Measurements from ENCODE around the gene PEX12. TPM values are rescaled to one million over a fixed set of nuclear protein-coding genes. Genes with fewer than 3 reads are reported as not detected.
"Not testable (repeated sequence)": the region's sequence is repeated elsewhere in the genome, so short reads cannot be mapped to it uniquely, and the experiment has no call there.

PEX12 gene
- total RNA-seq, 3 donors from 2014 or later = 5.1 to 10.0 (median 8.2) TPM

DNA sequence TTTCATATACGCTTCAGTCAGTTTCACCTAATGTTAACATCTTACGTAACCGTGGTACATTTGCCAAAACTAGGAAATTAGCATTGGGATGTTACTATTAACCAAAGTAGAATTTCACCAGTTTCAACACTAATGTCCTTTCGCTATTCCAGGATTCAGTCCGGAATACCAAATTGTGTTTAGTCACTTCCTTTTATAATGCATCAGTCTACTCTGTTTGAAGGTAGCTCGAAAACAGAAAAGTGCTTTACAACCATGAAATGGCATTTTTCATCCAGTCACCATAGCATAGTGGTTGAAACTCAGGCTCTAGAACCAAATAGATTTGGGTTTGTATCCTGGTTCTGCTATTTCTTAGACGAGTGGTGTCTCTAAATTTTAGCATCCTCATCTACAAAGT lies 38.2 kb upstream of the PEX12 start:
- no peak overlapping the region for H3K27ac ChIP-seq
- no peaks in the 10 kb centered on the region for H3K27me3 ChIP-seq
- no peak overlapping the region for H3K4me3 ChIP-seq
- TF ChIP-seq POLR2AphosphoS5 (IDR thresholded peaks at IDR 0.05) (no peak), POLR2A (IDR thresholded peaks at IDR 0.05) (no peak)
- TF ChIP-seq, protein P1, sequence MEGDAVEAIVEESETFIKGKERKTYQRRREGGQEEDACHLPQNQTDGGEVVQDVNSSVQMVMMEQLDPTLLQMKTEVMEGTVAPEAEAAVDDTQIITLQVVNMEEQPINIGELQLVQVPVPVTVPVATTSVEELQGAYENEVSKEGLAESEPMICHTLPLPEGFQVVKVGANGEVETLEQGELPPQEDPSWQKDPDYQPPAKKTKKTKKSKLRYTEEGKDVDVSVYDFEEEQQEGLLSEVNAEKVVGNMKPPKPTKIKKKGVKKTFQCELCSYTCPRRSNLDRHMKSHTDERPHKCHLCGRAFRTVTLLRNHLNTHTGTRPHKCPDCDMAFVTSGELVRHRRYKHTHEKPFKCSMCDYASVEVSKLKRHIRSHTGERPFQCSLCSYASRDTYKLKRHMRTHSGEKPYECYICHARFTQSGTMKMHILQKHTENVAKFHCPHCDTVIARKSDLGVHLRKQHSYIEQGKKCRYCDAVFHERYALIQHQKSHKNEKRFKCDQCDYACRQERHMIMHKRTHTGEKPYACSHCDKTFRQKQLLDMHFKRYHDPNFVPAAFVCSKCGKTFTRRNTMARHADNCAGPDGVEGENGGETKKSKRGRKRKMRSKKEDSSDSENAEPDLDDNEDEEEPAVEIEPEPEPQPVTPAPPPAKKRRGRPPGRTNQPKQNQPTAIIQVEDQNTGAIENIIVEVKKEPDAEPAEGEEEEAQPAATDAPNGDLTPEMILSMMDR (IDR thresholded peaks at IDR 0.05) = no peak
- H3K9me3 ChIP-seq = no peaks in the 10 kb centered on the region
- no peaks in the 10 kb centered on the region for H3K36me3 ChIP-seq
- intact Hi-C loops (cut with DNase I; ENCODE audit: low total_unique reads) = loop anchor here (5.0 kb wide), 1 partner anchor 41 kb away; no protein-coding TSS in a partner anchor
- no peak for DNase-seq (ENCODE audit: low spot score in 2 of 2)
- no peaks in the 10 kb centered on the region for H3K4me1 ChIP-seq

DNA sequence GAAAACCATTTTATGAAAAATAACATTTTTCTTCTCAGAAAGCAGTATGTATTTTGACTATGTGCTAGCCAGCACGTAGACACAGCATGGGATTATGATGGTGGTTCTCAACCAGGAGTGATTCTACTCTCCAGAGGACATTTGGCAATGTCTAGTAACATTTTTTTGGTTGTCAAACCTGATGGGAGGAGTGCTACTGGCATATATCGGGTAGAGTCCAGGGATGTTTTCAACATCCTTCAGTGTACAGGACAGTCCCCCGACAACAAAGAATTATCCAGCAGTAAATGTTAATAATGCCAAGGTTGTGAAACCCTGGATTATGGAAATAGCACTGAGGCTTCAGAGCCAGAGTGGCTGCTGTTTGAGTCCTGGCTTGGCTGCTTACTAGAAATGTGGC lies 36.4 kb upstream of the PEX12 start:
- Histone ChIP-seq H3K36me3 (no peaks in the 10 kb centered on the region), H3K27ac (no peak overlapping the region), H3K9me3 (no peaks in the 10 kb centered on the region), H3K4me3 (no peak overlapping the region), H3K4me1 (no peaks in the 10 kb centered on the region), H3K27me3 (no peaks in the 10 kb centered on the region)
- intact Hi-C loops (cut with DNase I; ENCODE audit: low total_unique reads) = loop anchor here (5.0 kb wide), 1 partner anchor 42 kb away; no protein-coding TSS in a partner anchor
- TF ChIP-seq POLR2A (IDR thresholded peaks at IDR 0.05) (no peak), POLR2AphosphoS5 (IDR thresholded peaks at IDR 0.05) (no peak)
- TF ChIP-seq, protein P1 (IDR thresholded peaks at IDR 0.05) = no peak
- no peak for DNase-seq (ENCODE audit: low spot score in 2 of 2)

DNA sequence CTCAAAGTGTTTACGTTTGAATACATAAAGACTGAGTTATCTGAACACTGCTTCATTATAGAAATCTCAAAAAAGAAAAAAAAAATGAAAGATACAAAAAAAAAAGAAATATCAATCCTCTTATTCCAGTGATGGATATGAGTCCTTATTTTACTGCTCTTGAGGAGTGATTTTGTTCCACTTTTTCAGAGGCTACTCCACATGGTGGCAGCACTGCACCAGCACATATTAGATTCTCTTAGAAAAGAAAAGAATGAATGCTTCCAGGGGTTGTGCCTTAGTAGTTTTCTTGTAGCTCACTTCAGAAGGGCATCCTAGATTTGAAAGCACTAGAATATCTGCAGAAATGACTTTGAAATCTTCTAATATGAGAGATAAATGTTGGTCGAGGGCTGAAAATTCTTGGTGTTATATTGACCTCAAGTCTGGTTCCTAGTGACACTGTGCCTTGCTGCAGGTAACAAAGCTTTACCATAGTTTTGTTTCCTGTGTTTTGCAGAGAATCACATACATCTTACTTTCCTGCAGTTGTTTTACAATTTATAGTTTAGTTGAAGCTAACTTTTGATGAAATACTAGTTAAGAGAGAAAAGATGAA lies 34.7 kb upstream of the PEX12 start:
- H3K36me3 ChIP-seq = no peaks in the 10 kb centered on the region

DNA sequence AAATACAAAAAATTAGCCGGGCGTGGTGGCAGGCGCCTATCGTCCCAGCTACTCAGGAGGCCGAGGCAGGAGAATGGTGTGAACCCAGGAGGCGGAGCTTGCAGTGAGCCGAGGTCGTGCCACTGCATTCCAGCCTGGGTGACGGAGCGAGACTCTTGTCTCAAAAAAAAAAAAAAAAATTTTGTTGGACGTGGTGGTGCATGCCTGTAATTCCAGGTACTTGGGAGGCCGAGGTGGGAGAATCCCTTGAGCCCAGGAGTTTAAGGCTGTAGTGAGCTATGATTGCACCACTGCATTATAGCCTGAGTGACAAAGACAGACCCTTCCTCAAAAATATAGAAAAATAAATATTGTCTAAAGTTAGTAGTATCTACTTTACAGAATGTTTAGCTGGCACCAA lies 32.4 kb upstream of the PEX12 start:
- H3K4me3 ChIP-seq; H3K4me1 ChIP-seq; H3K27me3 ChIP-seq; H3K36me3 ChIP-seq; H3K9me3 ChIP-seq; DNase-seq (ENCODE audit: low spot score in 2 of 2); H3K27ac ChIP-seq; intact Hi-C loops (cut with DNase I; ENCODE audit: low total_unique reads): not testable (repeated sequence)

More for the DNA sequence above, 34.7 kb upstream of the PEX12 start:
- no peak for TF ChIP-seq POLR2AphosphoS5 (IDR thresholded peaks at IDR 0.05)
- TF ChIP-seq POLR2A (IDR thresholded peaks at IDR 0.05) = no peak
- TF ChIP-seq, protein P1 (IDR thresholded peaks at IDR 0.05) = peak in 2 of 3 donors; percentile 41 to 44
- intact Hi-C loops (cut with DNase I; ENCODE audit: low total_unique reads) = no loop called here
- no peak overlapping the region for H3K27ac ChIP-seq
- DNase-seq (ENCODE audit: low spot score in 2 of 2) = no peak
- no peaks in the 10 kb centered on the region for H3K27me3 ChIP-seq
- no peaks in the 10 kb centered on the region for H3K9me3 ChIP-seq
- no peaks in the 10 kb centered on the region for H3K4me1 ChIP-seq
- no peak overlapping the region for H3K4me3 ChIP-seq

DNA sequence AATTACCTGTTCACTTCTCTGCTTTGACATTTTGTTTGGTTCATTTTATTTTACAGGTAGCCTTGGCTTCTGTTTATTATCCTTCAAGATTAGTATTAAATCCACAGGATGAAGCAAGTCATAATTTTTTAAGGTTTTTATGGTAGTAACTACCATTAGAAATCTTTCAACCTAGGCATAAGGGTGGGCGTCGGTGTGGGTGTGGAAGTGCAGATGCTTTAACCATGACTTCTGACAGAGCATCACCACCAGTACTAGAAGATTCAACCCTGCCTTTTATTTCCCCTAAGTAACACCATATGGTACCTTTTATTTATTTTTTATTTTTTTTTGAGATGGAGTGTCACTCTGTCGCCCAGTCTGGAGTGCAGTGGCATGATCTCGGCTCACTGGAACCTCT lies 31.5 kb upstream of the PEX12 start:
- H3K9me3 ChIP-seq = no peaks in the 10 kb centered on the region
- no peak overlapping the region for H3K27ac ChIP-seq
- intact Hi-C loops (cut with DNase I; ENCODE audit: low total_unique reads) = no loop called here
- DNase-seq (ENCODE audit: low spot score in 2 of 2) = no peak
- no peaks in the 10 kb centered on the region for H3K27me3 ChIP-seq
- no peaks in the 10 kb centered on the region for H3K4me1 ChIP-seq
- no peak overlapping the region for H3K4me3 ChIP-seq
- no peak for TF ChIP-seq POLR2AphosphoS5 (IDR thresholded peaks at IDR 0.05)
- H3K36me3 ChIP-seq = no peaks in the 10 kb centered on the region

DNA sequence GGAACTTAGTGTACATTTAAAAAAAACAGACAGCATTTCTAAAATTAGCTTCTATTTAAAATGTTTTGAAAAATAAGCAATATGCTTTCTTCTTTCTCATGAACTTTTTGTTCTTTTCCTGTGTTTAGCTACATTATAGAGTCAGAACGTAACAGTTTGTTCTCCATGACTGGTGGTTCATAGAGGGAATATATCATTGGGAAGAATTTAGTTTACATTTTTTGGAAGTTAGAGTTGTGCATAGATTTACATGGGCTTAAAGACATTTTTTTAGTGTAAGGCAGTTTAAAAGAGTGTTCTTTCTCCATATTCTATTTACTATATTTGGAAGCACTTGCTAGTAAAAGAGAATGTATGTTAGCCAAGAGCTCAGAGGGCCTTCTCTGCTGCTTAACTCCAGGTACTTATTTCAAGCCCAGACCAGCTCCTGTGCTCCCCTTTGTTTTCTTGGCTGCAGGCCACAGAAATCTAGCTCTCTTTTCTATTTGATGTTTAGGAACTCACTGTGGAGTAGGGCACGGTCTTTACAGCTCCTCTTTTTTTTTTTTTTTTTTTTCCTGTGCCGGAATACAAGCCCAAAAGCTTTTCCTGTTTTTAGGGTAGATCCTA lies 29.0 kb upstream of the PEX12 start:
- Histone ChIP-seq H3K4me3 (no peak overlapping the region), H3K9me3 (no peaks in the 10 kb centered on the region), H3K27ac (no peak overlapping the region), H3K4me1 (no peaks in the 10 kb centered on the region), H3K27me3 (no peaks in the 10 kb centered on the region), H3K36me3 (no peaks in the 10 kb centered on the region)
- no peak for TF ChIP-seq POLR2AphosphoS5 (IDR thresholded peaks at IDR 0.05)
- TF ChIP-seq, protein P1 (IDR thresholded peaks at IDR 0.05) = no peak
- DNase-seq (ENCODE audit: low spot score in 2 of 2) = no peak
- intact Hi-C loops (cut with DNase I; ENCODE audit: low total_unique reads) = no loop called here
